GM18499 (cell line): ENCODE results near the gene PKIG.

ENCODE experiments used
- ATAC-seq: cut with Tn5 transposase; IDR thresholded peaks from one replicate; pipeline ENCODE4 v1.9.1; 2021; ENCODE audit warnings: moderate number of reproducible peaks; ENCODE audit not compliant: insufficient read depth, unreplicated experiment

Gene PKIG

DNA sequence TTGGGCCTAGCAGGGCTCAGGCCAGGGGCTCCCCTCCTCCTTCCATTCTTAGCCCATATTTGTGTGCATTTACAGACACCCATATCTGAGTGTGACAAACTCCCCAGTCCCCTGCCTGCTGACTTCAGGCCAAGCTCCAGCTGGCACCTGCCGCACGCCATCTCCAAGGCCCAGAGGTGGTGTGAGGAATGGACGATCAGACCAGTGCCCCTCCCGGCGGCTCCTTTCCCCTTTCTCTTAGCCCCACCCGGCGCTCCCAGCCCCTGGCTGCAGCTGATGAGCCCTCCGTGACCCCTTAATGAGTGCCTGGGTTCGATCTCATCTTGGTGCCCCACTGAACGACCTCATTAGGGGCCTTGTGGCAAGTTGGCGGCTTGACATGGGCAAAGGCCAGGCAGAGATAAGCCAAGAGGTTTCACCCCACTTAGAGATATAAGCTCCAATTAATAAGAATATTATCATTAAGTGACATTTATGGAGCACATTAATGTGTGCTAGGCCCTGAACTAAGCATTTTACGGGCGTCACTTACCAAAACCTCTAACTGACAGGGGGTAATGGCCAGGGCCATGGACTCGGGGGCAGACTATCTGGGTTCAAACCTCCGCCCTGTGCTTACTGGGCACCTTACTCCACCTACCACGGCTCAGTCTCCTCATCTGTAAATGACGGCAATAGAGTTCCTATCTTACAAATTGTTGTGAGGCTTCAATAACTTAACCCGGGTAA, 51.7 kb downstream of the PKIG start:
- no peak for ATAC-seq

DNA sequence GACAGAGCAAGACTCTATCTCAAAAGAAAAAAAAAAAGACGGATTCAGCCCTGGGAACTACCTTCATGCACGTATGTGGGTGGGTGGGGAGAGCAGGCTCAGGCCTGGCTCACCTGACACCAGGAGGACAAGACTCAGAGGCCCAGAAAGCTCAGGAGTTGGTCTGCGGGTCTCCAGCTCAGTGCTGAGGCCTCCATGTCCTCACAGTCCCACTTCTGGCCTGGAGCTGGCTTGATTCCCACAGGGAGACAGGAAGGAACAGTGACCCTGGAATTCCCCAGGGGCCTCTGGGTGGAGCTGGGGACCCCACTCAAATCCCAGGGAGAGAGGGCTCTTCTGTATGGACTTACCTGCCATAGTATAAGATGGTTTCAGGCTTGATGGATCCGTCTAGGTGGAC, 53.5 kb downstream of the PKIG start:
- ATAC-seq = no peak

DNA sequence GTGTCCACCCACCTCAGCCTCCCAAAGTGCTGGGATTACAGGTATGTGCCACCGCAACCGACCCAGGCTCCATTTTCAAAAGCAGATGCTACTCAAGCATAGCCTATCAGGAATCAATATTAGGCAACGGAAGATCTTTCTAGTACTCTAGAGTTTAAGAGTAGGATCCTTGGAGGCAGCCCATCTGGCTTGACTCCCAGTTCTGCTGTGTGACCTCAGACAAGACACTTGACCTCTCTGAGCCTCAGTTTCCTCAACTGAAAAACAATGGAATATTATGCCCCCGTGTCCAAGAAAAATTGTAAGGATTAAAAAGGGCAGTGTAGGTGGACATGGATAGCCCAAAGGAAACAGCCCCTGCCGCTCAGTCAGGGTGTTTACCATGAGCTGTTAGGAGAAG, 54.7 kb downstream of the PKIG start:
- ATAC-seq = no peak

DNA sequence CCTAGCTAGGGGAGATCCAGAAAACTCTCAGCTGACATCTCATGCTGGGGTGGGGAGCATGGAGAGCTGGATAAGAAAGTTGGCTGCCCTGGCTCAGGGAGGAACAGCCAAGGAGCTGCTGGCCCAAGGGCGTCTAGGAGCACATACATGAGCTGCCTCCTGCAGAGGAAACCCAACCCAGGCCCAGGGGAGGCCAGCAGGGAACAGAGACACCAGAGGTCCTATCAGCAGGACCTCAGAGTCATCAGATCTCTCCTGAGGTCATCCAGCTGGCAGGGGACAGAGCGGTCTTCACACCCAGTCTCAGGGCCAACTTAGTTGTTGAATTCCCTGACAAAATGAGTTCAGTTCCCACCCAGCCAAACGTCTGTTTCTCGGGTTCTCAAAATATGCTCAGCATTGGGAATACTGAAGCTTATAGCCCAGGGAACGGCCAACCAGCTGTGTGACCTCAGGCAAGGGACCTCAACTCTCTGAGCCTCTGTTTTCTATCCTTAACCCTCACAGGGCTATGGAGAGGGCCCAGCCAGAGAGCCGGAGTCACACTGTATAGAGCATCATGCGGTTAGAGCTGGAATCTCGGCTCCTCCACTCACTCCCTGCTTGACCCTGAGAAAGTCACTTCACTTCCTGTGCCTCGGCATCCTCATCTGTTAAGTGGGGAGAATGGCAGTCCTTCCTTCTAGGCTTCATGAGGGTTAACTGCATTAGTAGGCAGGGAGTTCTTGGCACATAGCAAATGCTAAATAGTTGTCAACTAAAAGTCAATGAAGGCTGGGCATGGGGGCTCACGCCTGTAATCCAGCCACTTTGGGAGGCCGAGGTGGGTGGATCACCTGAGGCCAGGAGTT, 55.4 kb downstream of the PKIG start:
- no peak for ATAC-seq

GRCh38 chr20:44640522-44640921, 58.1 kb downstream of the PKIG start:
- ATAC-seq = no peak

DNA sequence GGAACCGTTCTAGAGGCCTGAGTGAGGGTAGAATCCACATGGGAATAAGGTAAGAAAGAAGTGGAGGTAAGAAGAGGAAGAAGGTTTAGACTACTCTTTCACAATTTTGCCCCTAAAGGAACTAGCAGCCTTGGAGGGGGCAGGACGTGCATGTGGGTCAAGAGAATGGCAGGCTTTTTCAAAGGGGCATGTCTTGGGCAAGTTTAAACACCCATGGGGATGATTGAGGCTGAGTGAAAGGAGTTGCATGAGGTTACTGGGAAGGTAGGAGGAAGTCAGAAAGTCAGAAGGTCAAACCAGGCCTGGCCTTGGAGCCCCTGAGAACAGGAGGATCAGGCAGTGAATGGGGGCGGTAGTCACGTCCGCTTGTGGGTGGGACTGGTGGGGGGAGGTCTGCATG, 58.9 kb downstream of the PKIG start:
- ATAC-seq = no peak

GRCh38 chr20:44642203-44643153, 60.1 kb downstream of the PKIG start:
- ATAC-seq = no peak

DNA sequence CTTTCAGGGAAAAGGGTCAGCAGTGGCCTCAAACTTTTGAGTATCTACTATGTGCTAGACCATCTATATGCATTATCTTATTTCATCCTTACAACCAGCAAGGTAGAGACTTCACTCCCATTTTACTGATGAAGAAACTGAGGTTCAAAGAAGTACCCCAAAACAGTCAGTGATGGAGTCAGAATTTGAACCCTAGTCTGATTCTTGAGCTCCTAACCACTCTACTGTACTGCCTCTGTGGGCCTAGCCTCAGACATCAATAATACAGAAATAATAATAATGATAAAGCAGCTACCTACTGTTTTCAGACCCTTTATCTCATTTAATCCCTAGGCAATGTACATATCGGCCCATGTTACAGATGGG, 60.8 kb downstream of the PKIG start:
- no peak for ATAC-seq

DNA sequence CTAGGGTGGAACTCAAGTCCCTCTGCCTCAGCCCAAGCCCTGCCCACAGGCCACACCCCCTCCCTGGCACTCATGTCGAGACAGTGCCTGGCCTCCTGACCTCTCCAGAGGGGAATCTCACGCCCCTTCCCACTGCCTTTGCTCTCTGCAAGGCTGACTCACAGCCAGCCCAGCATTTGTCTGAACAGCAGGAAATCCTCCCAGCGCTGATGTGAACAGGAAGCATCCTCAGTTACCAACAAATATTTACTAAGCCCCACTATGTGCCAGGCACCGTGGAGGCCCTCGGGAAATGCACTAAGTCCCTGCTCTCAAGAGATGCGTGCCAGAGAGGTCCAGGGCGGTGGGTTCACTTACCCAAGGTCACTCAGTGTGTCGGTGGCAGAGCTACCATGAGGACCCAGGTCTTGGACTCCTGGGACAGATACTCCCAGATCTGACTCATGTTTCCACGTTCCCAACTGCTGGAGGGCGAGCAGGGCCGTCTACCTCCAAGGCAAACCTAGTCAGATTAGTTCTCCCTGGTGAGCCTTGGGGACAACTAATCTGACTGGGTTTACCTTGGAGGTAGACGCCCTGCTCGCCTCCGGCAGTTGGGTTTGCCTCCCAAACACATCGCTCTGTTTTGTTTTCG, 61.3 kb downstream of the PKIG start:
- ATAC-seq = no peak

DNA sequence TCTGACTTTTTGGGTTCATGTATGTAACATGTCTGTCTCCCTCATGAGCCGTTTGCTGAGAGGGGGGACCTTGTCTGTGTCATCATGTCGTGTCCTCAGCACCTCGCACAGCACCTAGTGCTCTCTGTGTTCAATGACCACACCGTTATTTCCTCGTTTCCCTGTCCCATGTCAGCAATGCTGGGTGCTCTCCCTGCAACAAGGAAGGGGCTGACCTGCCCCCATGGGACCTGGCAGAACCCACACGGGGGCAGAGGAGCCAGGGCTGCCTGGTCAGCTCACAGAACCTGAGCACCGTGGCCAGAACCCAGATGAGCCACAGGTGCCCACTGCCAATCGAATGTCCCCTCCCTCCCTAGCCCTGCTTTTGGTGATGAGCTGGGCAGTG, 61.8 kb downstream of the PKIG start:
- no peak for ATAC-seq

- ATAC-seq = no peak
Observed at GRCh38 chr20:44644667-44645131, 62.3 kb downstream of the PKIG start.

DNA sequence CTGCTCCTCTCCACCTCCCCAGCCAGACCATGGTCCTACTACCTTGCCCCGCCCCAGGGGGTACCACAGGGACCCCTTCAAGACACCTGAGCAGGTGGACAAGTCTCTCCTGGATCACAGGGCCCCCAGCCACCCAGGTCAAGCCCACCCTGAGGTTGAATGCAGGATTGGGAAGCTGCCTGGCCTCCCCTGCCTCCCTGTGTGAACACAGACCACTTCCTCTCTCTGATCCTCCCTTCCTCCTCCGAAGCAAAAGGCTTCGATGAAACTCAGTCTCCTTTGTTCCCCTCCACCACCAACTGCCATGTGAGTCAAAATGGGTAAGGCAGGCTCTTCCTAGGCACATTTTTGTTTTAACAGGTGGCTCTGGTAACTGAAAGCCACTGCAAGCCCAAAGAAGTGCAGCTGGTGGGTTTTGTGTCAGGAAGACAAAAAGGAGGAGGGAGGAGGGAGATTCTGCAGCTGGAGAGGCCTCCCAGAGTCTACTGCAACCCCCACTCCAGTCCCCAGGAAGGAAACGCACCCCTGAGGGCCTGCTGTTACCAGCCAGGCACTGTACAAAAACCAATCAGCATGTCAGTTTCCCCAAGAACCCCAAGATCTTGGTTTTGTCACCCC, 63.8 kb downstream of the PKIG start:
- ATAC-seq = no peak

- ATAC-seq = peak; percentile 44
Observed at GRCh38 chr20:44646641-44647274, 64.4 kb downstream of the PKIG start.

DNA sequence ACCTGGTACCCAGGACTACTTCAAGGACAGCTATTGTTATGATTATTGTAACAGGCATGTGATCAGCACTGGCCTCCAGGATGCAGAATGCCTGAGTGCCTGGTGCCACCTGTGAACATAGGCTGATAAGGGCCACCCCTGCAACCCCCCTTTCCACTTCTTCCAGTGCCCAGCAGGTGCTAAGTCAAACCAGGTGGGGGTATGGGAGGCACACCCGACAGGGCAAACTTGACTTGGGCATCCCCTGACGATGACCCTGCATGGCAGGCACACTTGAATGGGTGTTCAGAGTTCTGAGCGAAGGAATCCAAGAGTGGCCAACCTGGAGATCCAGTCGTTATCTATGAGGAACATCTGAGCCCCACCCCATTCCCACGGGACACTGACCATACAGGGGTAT, 65.7 kb downstream of the PKIG start:
- no peak for ATAC-seq

DNA sequence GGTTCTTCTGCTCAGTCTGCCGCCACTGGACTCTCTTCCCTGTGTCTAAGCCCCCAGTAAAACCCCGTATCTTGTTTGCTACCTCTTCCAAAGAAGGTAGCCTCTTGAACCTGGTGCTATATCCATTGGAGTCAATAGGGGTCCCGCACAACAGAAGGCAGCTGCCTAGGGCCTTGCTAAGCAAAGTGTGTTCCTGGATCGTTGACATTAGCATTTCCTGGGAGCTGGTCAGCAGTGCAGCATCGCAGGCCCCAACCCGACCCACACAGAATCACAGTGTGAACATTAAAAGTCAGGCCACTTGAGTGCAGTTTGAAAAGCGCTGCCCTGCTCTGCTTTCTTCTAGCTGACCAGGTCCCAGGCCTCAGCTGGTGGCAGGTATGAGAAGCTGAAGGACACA, 66.2 kb downstream of the PKIG start:
- no peak for ATAC-seq

GRCh38 chr20:44649126-44649525, 66.7 kb downstream of the PKIG start:
- ATAC-seq = no peak

DNA sequence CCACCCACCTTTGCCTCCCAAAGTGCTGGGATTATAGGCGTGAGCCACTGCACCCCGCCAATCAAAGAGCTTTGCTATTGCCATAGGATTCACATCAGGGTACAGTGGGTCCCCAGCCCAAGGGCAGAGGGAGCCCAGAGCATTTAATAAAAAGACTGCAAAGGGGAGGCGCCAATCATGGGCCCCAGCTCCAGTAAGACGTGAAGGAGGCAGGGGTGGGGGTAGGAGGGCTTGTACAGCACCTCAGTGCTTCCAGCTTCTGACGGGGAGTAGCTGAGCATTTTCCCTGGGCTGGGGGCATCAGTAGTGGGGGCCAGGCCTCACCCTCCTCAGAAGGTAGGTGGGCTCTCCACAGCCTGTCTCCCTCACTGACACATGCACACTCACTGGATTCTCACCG, 67.6 kb downstream of the PKIG start:
- no peak for ATAC-seq

DNA sequence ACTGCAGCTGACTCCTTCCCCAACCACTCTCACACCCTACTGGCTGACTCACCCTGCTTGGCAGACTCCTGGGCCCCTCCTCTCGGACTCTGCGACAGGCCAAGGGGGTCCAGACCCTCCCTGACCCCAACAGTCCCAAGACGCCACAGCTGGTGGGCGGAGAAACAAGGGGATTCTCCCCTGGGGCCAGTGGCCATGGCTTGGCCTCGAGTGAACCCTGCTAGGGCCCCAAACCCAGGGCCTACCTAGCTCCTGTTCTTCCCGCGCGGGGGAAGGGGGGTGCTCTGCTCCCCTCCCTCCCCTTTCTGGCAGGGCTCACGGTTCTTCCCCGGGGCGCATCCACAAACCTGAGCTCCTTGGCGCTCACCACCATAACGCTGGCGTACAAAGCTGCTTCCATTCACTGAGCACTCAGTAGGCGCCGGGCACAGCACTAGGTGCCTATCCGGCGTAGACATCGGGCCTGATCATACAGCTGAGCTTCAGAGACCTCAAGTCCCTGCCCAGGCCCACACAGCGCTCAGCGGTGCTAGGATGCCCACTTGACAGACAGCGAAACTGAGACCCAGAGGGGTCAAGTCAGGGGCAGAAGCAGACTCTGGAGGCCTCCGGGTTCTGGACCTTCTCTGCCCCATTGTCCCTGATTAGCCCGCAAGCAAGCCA, 68.5 kb downstream of the PKIG start:
- no peak for ATAC-seq

- ATAC-seq = no peak
Observed at GRCh38 chr20:44651434-44651683, 69.0 kb downstream of the PKIG start.
